Diencephalon (tissue), 1 donor: ENCODE data around the gene SPDEF. TPM values are rescaled to one million over a fixed set of nuclear protein-coding genes. Genes with fewer than 3 reads are reported as not detected.

Experiments
- total RNA-seq: library from RNA; depleted of rRNA; stranded (reverse); fragments of >200 nt; gene quantifications from one replicate; pipeline ENCODE4 v1.2.3, GENCODE V29; 2014

SPDEF gene
- total RNA-seq: not detected

DNA sequence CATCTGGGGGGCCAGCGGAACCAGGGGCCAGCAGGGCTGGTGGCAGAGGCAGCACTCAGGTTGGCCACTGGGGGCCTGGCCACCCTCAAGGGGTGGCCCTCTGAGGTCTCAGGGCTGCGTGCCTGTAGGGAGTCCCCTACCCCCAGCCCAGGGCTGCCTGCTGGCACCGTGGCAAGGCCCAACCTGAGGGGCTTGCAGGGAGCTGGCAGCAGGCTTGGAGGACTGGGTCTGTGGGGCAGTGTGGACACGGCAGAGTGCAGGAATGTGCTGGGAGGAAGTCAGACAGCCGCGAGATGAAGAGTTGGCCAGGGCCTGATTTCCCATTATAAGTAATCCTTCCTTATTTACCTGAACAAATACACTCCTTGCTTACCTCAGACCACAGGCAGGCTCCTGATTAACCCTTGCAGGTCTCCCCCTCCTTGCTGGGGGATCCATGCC, at the start of gene SPDEF:
SPDEF (minus strand) TSS at position 299 of the 441 bp plus-strand sequence. CDS start 11,874 bp downstream, outside the sequence.

Other genes with a start within 250 kb of the SPDEF start
- gene NUDT3, start 163.7 kb downstream of the SPDEF start, total RNA-seq: 149 TPM
- gene RPS10, start 130.3 kb downstream of the SPDEF start, total RNA-seq: 835 TPM
- gene PACSIN1, start 90.3 kb downstream of the SPDEF start, total RNA-seq: 13.6 TPM
- gene ILRUN, start 140.4 kb upstream of the SPDEF start, total RNA-seq: 37.1 TPM
- 44.5 TPM for gene SNRPC, start 201.2 kb upstream of the SPDEF start, total RNA-seq
- 11.3 TPM for gene BLTP3A, start 235.8 kb upstream of the SPDEF start, total RNA-seq